C4-2B (cell line): ENCODE results near the gene CCNI2.
A peak's percentile ranks its signal among the peaks of the same experiment; 100 is the strongest.

Experiments
- H3K27ac ChIP-seq: fragments of 450-650 bp; 2 replicates; pipeline ENCODE4 v1.5.1; 2017
- ZFX ChIP-seq: fragments of 450-650 bp; IDR thresholded peaks from 2 replicates; pipeline ENCODE4 v1.6.1; 2017
- TF ChIP-seq, protein P1 (sequence below): fragments of 450-650 bp; conservative IDR thresholded peaks from 2 replicates; pipeline ENCODE4 v1.5.1; 2017; ENCODE audit warnings: mild to moderate bottlenecking

Gene CCNI2, protein sequence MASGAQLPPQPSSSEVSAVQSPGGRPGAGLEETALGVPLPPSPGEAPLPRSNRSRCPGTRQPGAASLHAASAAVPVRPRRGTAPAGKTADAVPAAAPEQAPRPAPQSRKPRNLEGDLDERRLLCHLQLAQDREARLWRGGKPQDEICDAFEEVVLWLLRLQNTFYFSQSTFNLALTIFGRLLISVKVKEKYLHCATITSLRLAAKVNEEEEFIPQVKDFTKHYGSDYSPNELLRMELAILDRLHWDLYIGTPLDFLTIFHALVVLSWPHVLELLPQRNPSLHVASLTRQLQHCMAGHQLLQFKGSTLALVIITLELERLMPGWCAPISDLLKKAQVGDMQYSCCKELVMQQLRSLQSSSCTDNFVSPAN

DNA sequence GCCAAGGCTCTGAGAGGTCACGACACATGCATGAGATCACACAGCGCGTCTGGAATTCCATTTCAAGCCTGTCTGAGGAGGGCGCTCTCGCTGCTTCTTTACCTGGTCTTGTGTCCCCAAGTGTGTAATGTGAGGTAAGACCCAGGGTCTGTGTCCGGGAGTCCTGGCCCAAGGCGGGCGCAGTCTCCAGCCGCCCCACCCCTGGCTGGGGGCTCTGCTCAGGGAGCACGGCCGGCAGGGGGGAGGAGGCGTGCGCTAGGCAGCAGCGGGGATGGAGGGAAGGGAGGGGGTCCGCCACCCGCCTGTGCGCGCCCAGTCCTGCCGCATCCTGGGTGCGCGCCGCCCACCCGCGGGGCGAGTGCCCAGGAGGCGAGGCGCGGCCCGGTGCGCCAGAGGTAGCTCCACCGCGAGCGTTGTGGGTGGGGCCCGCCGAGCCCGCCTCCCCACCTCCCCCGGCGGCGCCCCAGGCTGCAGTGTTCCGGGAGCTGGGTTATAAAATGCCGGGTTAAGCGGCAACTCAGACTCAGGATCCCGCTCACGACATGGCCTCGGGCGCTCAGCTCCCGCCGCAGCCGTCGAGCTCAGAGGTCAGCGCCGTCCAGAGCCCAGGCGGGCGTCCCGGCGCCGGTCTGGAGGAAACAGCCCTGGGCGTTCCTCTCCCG is at the start of gene CCNI2:
Gene CCNI2, plus strand, starts transcription at position 473 of the 662 bp plus-strand sequence. Its CDS starts 70 bp downstream, at position 543.
- TF ChIP-seq, protein P1, sequence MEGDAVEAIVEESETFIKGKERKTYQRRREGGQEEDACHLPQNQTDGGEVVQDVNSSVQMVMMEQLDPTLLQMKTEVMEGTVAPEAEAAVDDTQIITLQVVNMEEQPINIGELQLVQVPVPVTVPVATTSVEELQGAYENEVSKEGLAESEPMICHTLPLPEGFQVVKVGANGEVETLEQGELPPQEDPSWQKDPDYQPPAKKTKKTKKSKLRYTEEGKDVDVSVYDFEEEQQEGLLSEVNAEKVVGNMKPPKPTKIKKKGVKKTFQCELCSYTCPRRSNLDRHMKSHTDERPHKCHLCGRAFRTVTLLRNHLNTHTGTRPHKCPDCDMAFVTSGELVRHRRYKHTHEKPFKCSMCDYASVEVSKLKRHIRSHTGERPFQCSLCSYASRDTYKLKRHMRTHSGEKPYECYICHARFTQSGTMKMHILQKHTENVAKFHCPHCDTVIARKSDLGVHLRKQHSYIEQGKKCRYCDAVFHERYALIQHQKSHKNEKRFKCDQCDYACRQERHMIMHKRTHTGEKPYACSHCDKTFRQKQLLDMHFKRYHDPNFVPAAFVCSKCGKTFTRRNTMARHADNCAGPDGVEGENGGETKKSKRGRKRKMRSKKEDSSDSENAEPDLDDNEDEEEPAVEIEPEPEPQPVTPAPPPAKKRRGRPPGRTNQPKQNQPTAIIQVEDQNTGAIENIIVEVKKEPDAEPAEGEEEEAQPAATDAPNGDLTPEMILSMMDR = no peak; the same call in 1 of the 2 replicates
- no peak for TF ChIP-seq ZFX
- H3K27ac ChIP-seq = no peak within 1 kb of the TSS

DNA sequence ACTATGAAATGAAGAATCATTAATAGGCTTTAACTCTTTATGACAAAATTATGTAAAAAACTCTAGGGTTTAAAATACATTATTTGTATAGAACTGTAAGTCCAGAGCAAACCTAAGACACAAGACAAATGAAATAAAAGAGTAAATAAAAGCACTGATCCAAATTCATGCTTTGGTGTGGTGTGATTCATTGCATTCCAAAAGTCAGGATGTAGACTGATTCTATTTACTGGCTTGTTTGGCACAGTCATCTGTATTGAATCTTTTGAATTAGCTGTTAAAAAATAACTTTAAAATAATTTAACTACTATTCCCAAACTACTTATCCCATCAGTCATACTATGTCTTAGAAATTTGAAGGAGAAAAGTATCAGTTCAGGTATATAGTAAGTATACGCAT is 42.4 kb upstream of the CCNI2 start:
- no peak for TF ChIP-seq ZFX
- TF ChIP-seq, protein P1 = no peak
- H3K27ac ChIP-seq = no peak overlapping the region

DNA sequence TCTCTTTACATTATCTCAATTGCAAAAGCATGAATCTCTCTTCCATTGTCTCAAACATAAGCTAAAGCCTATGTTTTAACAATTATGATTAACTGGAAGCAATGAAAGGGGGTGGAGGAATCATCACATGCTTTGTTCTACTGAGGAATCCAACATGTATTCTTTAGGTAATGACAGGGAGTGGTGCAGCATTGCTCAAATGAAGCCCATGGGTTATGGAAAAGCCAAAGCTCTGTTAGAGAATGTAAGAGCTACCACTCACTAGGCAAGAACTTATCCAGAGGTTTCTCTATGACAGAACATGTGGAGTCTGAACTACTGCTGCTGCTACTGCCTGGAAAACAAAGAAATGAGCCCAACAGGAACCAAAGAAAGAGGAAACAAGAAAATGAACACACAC is 38.6 kb upstream of the CCNI2 start:
- H3K27ac ChIP-seq = no peak overlapping the region
- no peak for TF ChIP-seq ZFX
- TF ChIP-seq, protein P1 = no peak

DNA sequence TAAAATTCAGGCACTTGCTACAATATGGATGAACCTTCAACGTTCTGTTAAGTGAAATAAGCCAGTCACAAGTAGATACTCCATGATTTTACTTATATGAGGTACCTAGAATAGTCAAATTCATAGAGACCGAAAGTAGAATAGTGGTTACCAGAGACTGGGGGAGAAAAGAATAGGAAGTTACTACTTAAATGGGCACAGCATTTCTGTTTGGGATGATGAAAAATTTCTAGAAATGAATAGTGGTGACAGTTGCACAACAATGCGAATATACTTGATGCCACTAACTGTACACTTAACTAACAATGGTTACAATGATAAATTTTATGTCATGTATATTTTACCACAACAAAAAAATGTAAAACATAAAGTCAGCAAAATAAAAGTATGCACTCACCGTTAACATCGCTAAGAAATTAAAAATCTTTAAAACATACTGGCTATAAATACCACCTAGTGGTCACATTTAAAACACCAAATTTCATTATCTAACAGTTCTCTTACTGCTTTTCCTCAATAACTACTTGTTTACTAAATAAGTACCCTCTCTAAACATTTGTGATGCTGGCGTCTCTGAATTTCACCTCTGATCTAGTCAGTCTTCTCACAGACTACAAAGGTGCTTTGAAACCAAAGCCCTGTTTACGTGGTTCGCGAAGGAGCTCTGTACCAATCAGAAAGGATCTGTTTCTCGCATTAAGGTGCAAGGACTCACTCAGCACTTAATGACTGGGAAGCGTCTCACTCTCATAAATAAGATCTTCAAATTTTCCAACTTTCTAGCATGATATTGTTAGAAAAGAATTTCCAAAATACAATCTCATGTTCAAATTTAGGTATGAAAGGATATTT is 32.5 kb upstream of the CCNI2 start:
- H3K27ac ChIP-seq = no peak overlapping the region
- TF ChIP-seq ZFX = no peak
- TF ChIP-seq, protein P1 = peak; percentile 70

DNA sequence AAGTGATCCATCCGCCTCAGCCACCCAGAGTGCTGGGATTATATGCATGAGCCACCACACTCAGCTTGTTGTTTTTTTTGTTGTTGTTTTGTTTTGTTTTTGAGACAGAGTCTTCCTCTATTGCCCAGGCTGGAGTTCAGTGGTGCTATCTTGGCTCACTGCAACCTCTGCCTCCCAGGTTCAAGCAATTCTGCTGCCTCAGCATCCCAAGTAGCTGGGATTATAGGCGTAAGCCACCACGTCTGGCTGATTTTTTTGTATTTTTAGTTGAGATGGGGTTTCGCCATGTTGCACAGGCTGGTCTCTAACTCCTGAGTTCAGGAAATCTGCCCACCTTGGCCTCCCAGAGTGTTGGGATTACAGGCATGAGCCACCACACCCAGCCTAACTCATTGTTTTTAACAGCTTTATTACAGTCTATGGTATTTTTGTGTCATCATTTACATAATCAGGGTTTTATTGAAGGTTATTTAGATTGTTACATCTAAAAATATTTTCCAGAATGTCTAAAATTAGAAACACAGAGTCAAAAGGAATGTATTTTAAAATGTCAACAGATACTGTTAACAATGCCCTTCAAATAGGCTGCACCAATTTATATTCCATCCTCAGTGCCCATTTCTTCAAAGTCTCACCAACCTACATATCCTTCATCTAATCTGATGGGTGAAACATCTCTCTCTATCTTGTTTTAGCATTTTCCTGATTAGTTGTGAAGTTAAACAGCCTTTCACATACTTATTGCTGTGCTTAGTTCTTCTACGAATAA is 28.5 kb upstream of the CCNI2 start:
- H3K27ac ChIP-seq = no peak overlapping the region
- TF ChIP-seq, protein P1 = no peak
- TF ChIP-seq ZFX = no peak

DNA sequence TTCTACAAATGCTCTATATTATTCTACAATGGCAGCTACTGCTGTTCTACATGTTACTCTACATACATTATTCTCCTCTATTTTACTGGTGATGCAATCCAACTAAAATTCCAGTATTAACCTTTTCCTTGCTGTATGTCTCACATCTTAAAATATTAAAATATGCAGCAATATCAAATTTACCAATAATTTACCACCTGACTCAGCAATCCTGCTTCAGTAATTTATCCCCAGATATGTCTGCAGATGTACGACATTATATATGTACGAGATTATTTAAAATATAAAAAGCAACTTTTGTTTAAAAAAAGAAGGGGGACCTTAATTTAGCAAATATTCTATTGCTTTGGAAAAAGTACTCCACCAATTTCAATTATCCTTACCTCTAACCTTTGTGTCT is 21.5 kb upstream of the CCNI2 start:
- H3K27ac ChIP-seq = no peak overlapping the region

More for the DNA sequence above, 21.5 kb upstream of the CCNI2 start:
- TF ChIP-seq, protein P1 = no peak
- no peak for TF ChIP-seq ZFX
